Bronchial epithelial cell (primary cell): ENCODE results near the gene SRSF10. TPM values are rescaled to one million over a fixed set of nuclear protein-coding genes. Genes with fewer than 3 reads are reported as not detected.

Experiments
- DNase-seq: peaks from one replicate; pipeline ENCODE4 v3.0.0-alpha.2; 2010; ENCODE audit warnings: low read depth
- FAIRE-seq: peaks from 2 replicates; lab custom pipeline; 2011; peaks lifted over from hg19 to GRCh38; lab: Jason Lieb, UNC
- H3K27me3 ChIP-seq: 2 replicates; pipeline ENCODE4 v1.5.1; 2011; ENCODE audit warnings: low read length; ENCODE audit not compliant: control insufficient read depth, insufficient read depth
- H3K36me3 ChIP-seq: 2 replicates; pipeline ENCODE4 v1.5.1; 2011; ENCODE audit warnings: low read length; ENCODE audit not compliant: control insufficient read depth, insufficient read depth
- H3K4me3 ChIP-seq: 2 replicates; pipeline ENCODE4 v1.5.1; 2011; ENCODE audit warnings: mild to moderate bottlenecking, low read depth, low read length, control low read depth
- CTCF ChIP-seq: IDR thresholded peaks from 2 replicates; pipeline ENCODE4 v1.5.1; 2011; ENCODE audit warnings: mild to moderate bottlenecking, moderate library complexity, low read length, control low read depth, inconsistent platforms; ENCODE audit not compliant: insufficient read depth, severe bottlenecking
- total RNA-seq: library from RNA; depleted of rRNA; stranded (reverse); fragments of >200 nt; gene quantifications from 2 replicates; pipeline ENCODE4 v1.2.1, GENCODE V29; 2014

SRSF10 gene
- total RNA-seq, 1 donor from 2014 or later: 52.1 TPM

GRCh38 chr1:23957096-23957495 lies 23.0 kb downstream of the SRSF10 start:
- peak; percentile 58 for DNase-seq
- Histone ChIP-seq H3K4me3 (no peak overlapping the region), H3K36me3 (no peaks in the 10 kb centered on the region), H3K27me3 (no peaks in the 10 kb centered on the region)
- no peak for FAIRE-seq
- TF ChIP-seq CTCF: no peak

GRCh38 chr1:23953020-23953419 lies 27.1 kb downstream of the SRSF10 start:
- TF ChIP-seq CTCF: no peak
- no peaks in the 10 kb centered on the region for H3K36me3 ChIP-seq
- FAIRE-seq: no peak

GRCh38 chr1:23947366-23947765 lies 32.8 kb downstream of the SRSF10 start:
- FAIRE-seq (no peak), DNase-seq (no peak)
- H3K27me3 ChIP-seq: no peaks in the 10 kb centered on the region
- no peak overlapping the region for H3K4me3 ChIP-seq
- no peak for TF ChIP-seq CTCF
- H3K36me3 ChIP-seq: no peaks in the 10 kb centered on the region

More at GRCh38 chr1:23953020-23953419, 27.1 kb downstream of the SRSF10 start:
- Histone ChIP-seq H3K4me3 (no peak overlapping the region), H3K27me3 (no peaks in the 10 kb centered on the region)
- peak; percentile 65 for DNase-seq

GRCh38 chr1:23936481-23937176 lies 43.5 kb downstream of the SRSF10 start:
- H3K4me3 ChIP-seq: no peak overlapping the region
- FAIRE-seq: no peak
- no peaks in the 10 kb centered on the region for H3K36me3 ChIP-seq
- DNase-seq: no peak
- peaks cover 2% of the 10 kb centered on the region for H3K27me3 ChIP-seq
- no peak for TF ChIP-seq CTCF

- Histone ChIP-seq H3K36me3 (no peaks in the 10 kb centered on the region), H3K27me3 (no peaks in the 10 kb centered on the region), H3K4me3 (no peak overlapping the region)
- DNase-seq (no peak), FAIRE-seq (no peak)
- TF ChIP-seq CTCF: no peak
Measured at GRCh38 chr1:23931491-23931880, 48.6 kb downstream of the SRSF10 start.
